CD4-positive, alpha-beta T cell treated with Interleukin-12 subunit alpha and Interleukin-12 subunit beta, for 1 hour (primary cell): ENCODE data around the gene RUFY4.
A peak's percentile ranks its signal among the peaks of the same experiment; 100 is the strongest.
"Not testable (repeated sequence)": the region's sequence is repeated elsewhere in the genome, so short reads cannot be mapped to it uniquely, and the experiment has no call there.

Source experiments
- DNase-seq: peaks from one replicate; pipeline ENCODE4 v3.0.0-alpha.2; 2020

Gene RUFY4

DNA sequence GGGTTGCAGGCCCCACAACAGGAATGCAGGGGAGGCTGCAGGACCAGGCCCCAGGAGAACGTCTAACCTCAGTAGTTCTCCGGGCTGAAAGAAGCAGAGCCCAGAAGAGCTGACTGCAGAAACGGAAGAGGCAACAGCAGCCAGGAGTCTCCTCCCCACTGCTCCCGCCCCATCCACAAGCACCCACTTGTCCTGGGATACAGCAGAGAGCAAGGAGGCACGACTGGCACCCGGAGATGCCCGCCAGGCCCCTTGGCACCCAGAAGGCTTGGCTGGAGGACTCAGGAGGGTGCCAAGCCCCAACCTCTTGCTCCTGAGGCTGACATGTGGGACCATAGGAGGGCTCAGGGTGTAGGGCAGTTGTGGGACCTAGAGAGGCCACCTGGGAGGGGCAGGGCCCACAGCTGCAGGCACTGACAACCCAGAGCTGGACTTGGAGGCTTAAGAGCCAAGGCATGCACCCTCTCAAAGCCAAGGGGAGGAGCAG, 37.2 kb upstream of the RUFY4 start:
- no peak for DNase-seq

DNA sequence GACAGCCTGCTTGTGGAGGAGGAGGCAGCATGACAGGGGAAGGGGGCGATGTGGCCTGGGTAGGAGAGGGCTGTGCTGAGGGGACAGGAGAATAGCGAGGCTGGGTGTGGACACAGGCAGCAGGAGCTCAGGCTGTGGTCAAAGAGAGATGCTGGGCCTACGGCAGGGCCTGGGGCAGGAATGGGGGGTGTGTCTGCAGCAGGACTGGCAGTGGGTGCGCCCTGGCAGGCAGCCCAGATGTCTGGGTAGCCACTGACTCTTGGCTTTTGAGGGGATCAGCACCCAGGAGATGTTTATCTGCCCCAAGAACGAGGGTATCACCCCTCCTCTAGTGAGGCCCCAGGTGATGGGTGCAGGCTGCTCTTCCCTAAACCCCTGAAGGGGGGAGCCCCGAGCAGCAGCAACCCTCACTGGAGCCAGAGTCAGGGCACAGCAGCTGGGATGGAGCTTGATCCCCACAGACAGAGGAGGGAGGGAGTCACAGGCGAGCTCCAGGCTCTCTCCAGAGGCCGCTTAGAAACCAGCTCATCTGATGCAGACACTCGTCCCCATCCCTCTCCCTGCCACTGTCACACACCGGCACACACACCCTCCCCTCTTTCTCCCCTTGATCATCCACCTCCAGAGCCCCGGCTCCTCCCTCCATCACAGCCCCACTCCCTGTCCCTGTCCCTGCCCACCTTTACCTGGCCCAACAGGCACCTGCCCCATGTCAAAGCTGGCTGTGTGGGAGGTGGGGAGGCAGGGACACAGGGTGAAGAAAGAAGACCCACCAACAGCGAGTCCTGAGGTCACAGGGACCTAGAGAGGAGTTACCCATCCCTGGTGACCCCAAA, 36.5 kb upstream of the RUFY4 start:
- no peak for DNase-seq

DNA sequence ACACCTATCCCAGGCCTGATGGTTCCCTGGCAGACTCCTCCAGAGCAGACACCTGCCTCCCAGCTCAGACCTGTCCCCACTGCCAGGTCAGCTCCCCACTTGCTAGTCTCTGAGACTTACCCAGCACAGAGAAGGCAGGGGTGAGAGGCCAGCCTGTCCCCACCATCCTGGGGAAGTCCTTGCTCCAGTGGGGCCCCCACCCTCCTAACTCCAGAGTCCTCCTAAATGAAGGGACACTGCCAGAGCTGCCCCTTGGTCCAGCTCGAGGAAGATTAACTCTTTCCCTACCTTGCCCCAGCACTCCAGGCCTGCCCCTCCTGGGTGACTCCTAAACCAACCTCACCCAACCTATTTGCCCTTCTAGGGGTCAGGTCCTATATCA, 35.9 kb upstream of the RUFY4 start:
- no peak for DNase-seq

DNA sequence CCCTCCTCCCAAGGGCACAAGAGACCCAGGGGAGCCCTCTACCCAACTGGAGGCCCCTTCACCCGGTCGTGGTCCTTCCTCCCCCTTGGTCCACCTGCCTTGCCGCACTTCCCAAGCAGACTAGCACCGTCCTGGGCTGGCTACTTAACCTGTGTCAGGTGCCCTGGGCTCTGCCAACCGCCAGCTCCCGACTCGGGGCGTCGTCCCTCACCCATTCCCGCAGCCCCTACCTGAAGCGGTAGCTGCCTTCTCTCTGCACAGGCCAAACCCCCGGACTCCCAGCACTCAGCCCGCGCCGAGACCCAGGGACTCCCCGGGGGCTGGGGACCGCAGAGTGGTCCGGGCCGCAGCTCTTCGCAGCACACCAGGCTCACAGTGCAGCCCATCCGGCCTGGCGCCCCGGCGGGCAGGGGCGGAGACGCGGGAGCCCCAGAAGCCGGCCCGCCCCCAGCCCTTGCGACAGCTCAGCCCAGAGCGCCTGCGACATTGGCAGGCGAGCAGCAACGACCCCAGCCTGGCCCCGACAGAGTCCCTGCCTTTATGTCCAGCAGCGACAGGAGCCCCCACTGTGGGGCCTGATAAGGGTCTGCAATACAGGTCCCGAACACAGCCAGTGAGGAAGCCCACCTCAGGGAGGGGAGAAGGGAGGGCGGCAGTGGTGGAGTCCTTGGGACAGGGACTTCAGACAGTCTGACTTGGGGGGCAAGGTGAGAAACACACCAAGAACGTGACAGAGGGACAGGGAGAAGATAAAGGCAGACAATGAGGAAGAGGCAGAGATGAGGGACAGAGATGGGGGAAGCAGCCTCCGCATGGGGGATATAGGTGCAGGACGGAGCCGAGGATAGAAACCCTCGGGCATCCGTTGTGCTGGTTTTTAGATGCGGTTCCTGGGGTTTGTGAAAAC, 35.2 kb upstream of the RUFY4 start:
- no peak for DNase-seq

DNA sequence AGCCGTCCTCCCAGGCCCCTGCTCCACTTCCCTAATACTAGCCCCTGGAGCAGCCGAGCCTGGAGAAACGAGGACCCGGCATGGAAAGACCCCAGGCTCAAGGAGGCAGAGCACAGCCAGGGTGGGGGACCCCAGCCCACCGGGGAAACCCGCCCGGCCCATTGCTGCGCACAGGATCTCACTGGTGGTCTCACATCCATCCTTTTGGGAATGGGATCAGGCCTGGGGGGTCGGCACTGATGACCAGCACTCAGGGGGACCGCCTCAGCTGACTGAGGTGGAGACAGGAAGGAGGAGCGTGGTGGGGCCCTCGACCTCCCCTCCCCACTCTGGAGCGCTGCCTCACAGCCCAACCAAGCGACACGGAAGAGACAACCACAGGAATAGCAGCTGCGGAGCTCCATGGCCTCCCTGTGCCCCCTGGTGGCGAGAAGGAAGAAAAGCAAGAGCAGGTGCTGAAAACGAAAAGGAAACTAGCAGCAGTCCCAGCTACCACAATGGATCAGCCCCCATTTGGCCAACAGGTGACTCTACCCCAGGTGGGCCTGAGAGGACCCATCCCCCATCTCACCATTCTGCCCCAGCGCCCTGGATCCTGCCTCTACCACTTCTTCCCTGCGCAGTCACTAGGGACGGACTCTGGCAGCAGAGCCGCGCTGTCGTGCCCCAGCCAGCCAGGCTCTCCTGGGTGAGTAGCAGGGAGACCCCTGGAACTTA, 34.4 kb upstream of the RUFY4 start:
- DNase-seq, result peak; percentile 79

DNA sequence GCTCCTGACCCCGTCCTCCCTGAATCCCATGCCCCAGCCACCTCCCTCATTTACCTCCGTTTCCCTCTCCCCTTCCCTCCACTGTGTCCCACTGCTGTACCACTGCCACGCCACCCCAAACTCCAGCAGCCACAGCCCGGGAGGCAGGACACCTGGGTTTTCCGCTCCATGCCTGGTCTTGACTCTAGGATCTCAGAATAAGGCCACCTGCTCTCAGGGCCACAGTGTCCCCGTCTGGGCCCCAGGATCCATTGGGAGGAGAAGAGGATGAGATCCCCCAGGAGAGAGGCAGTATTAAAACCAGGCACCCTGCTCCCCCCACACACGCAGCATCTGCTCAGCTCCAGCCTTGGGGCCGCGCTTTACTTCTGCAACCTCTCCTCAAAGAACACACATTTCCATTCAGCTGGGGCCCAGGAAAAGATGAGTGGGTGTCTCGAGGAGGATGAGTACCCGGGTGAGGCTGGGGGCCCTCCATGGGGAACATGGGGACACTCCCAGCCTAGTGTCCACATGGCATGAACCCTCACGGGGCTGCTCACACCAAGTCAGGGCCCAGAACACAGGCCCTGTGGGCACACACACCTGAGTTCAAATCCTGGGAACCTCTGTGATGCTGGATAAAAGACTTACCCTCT, 33.5 kb upstream of the RUFY4 start:
- DNase-seq, result no peak

DNA sequence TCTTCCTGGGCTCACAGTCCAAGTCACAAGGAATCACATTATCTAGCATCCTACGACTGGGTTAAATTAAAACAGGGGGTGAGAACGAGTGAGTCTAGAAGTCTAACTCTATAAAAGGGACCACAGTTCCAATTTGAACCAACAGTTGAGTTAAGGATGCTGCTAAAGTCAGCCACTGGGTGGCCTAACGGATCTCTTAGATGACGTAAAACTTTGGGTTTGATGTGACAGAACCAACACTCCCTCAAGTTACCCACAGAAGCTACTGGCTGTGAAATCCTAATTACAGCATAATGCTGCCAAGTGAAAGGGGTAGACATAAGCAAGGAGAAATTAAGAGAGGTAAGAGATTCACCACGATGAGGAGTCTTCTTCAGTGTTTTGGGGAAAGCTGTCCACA, 32.7 kb upstream of the RUFY4 start:
- no peak for DNase-seq

DNA sequence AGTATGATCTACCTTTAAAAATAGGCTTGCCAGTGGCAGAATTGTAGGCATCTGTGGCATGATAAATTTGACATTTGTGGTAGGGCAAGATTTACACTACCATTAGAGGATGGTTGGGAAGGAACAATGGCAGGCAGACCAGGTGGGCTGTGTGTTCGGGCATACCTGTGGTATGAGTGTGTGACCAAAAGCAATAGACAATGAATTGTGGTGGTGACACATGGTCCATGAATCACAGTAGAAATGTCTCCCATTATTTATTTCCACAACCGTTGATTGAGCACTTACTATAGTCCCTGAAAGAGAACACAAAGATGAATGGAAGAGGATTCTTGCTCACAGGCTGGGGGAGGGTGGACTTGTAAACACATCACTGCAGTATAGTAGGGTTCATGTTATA, 29.9 kb upstream of the RUFY4 start:
- DNase-seq, result no peak

DNA sequence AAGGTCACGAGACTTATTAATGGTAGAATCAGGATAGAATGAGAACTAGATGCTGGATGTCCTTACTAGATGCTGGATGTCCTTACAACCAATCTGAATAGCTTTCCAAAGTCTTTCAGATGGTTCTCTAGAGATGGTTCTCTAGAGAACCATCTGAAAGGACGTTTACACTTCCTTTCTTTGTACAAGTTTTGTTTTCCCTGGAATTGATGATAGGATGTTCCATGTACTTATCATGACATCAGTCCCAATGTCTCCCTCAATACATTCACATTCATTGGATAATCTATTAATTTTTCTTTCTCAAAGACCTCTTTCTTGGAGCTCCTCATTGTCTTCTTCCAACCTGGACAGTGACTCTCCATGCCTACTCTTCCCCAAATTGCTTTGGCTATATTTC, 28.2 kb upstream of the RUFY4 start:
- no peak for DNase-seq

DNA sequence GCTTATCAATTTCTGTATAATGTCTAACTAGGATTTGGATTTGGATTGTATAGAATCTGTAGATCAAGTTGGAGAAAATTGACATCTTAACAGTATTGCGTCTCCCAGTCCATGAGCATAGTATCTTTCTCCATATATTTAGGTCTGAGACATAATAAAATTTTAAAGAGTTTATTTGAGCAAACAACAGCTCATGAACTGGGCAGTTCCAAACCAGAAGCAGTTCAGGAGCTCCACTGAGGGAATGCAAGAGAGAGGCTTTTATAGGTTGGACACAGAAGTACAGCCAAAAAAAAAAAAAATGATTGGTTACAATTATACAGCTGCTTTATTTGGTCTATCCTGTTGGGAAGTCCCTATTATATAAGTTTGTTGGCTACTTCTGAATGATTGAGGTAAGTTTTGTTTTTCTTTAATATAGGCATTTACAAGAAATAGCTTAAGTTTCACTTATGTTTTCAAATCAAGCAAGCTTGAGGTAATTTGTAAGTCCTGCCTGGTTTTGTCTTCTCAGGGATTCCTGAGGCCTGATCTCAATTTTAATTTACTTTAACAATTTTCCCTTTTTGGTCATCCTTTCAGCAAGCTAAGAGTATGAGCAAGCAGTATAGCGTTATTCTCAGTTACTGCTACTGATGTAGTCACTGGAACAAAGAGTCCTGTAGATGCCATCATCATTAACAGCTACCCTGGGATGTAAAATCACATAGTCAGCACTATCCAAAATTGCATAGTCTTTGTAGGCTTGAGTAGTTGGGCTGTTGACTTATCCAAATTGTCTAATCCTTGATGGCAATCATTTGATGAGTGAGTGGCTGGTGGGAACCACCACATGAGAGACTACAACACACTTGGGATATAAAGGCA, 27.5 kb upstream of the RUFY4 start:
- DNase-seq, result no peak

DNA sequence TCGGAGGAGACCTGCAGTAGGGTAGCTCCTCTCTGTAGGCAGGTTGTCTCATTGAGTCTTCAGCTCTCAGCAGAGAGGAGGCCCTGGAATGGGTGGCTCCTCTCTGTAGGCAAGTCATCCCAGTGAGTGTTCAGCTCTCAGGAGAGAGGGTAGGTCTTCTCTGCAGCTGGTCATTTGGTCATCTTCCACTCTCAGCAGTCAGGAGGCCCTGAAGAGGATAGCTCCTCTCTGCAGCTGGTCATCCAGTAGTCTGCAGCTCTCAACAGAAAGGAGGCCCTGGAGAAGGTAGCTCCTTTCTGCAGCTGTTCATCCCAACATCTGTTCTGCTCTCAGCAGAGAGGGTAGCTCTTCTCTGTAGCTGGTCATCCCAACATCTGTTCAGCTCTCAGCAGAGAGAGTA, 26.0 kb upstream of the RUFY4 start:
- no peak for DNase-seq

DNA sequence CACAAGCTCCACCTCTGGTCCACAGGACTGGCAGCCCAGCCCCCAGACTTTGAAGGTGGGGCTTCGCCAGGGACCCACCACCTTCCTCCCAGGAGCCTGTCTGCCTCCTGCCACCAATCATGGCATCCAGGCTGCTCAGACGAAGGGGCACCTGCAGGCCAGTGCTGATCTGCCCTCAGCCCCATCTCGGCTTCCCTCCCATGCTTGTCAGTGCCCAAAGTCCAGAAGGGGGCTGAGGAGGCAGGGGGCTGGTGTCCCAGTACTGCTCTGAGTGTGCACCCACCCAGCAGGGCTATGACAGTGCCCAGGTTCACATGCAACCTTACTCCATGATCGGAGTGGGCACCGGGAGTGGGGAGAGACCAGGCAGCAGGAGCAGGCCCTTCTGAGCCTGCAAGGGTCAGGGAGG, 25.3 kb upstream of the RUFY4 start:
- DNase-seq, result no peak

DNA sequence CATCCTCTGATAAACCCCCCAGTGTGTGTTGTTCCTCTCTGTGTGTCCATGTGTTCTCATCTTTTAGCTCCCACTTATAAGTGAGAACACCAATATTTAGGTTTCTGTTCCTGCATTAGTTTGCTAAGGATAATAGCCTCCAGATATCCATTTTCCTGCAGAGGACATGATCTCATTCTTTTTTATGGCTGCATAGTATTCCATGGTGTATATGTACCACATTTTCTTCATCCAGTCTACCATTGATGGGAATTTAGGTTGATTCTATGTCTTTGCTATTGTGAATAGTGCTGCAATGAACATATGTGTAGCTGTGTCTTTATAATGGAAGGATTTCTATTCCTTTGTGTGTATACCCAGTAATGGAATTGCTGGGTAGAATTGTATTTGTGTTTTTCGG, 24.5 kb upstream of the RUFY4 start:
- not testable (repeated sequence) for DNase-seq

DNA sequence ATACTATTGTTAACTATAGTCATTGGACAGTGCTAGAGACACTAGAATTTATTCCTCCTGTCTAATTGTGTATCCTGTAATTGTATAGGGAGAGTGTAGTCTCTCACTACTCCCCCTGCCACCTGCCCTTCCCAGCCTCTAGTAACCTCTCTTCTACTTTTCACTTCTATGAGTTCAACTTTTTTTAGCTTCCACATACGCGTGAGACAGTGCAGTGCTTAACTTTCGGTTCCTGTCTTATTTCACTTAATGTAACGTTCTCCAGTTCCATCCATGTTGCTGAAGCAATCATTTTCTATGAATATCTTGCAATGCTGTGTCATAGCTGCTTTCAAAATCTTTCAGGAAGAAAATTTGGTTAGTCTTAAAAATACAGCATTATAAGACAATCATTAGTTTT, 22.8 kb upstream of the RUFY4 start:
- no peak for DNase-seq

DNA sequence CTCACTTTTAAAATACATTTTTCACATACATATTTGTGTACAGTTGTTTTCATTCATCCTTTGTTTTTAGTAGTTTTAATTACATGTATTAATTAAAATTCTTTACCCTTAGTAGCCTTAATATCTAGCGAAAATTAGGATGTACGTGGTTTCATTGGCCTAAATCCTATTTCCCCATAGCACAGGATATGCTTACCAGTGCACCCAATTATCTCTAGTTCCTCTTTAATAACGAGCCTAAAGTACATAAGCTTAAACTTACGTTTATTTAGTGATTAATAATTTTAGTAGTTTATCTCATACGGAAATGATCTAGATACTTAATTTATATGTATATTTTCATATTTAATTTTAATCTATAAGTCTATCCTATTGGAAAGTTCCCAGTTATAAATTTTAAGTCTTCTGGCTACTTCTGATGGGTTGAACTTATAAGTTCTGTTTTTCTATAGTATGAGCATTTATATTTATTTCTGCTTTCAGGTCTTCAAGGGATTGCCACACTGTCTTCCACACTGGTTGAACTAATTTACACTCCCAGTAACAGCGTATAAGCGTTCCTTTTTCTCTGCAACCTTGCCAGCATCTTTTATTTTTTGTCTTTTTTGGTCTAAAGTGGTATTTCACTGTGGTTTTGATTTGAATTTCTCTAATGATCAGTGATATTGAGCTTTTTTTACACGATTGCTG, 21.4 kb upstream of the RUFY4 start:
- DNase-seq, result no peak

DNA sequence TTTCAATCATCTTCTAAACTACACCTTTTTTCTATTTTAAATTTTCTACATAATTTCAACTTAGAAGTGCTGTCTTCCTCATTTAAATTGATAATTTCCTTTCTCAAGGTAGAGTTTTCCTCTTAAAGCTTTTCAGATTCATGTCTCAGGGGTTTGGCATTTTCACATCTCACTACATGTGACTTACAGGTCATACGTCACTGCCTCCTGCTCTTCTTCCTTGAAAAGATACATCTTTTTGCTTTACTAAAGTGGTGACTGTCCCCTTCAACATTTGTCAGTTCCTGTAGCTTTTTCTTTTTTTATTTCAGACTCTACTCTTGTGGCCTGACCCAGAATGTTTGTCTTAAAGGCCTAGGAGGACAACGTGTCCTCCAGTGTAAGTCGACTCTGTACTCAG, 17.1 kb upstream of the RUFY4 start:
- DNase-seq, result no peak

DNA sequence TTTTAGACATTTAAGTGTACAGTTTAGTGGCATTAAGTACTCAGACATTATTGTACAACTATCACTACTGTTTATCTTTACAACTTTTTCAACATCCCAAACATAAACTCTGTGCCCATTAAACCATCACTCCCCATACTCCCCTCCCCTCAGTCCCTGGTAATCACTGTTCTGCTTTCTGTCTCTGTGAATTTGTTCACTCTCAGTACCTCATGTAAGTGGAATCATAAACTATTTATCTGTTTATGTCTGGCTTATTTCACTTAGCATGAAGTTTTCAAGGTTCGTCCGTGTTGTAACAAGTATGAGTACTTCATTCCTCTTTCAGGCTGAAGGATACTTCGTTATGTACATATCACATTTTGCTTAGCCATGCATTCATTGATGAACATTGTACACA, 9.8 kb upstream of the RUFY4 start:
- no peak for DNase-seq

DNA sequence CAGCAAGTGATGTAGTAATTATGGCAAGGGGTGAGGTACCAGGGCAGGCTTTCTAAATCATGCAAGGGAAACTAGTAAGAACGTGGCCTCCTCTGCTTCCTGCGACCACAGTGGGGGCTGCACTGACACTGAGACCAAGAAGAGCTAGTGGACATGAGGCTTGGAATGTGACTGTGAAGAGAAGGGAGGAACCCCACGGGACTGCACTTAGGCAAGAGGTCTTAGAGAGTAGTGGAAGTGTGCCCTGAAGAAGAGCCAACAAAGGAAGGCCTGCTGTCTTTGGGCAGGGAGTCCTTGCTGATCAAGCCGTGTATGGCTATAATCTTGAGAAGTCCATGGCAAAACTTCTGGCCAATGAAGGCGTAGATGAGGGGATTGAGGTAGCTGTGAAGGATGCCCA, 8.9 kb upstream of the RUFY4 start:
- no peak for DNase-seq

DNA sequence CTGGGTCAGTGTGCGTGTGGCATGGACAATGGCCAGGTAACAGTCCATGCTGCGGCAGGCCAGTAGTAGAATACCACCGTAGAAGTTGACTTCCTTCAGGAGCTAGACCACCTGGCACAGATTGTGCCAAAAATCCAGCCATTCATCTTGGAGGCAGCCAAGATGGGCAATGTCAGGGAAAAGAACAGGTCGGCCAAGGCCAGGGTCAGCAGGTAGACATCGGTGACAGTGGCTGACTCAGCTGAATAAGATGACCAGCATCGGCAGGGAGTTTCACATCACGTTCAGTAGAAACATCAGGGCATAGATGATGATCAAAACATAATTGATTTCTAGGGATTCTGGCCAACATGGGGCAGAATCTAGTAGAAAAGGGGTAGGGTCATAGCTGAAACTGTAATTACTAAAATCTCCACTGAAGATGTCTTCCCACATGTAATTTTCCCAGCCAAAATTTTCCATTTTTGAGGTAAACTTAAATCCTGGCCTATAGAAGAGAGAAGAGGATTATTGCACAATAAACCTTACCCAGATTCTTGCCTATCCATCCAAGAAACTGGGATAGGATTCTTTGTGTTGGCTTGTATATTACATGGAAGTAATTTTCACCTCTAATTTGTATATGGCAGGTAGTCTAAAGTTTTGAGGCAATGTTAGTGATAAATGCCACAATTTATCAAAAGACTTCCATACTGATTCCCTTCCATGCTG, 7.9 kb upstream of the RUFY4 start:
- DNase-seq, result no peak

DNA sequence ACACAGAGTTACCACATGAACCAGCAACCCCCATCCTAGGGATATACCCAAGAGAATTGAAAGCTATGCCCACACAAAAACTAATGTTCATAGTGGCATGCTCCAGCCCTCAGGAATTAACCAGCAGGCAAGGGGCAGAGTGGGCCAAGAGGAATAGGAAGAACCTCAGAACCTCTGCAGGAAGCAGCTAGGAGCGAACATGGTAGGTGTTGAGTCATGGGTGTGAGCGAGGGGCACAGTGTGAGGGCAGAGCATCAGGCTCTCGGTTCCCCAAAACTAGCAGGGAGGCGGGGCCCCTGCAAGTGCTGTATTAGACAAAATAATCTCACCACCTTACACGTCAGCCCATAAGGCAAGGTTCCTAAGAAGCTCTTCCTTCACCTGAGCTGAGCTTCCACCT, 5.6 kb upstream of the RUFY4 start:
- DNase-seq, result peak; percentile 13

DNA sequence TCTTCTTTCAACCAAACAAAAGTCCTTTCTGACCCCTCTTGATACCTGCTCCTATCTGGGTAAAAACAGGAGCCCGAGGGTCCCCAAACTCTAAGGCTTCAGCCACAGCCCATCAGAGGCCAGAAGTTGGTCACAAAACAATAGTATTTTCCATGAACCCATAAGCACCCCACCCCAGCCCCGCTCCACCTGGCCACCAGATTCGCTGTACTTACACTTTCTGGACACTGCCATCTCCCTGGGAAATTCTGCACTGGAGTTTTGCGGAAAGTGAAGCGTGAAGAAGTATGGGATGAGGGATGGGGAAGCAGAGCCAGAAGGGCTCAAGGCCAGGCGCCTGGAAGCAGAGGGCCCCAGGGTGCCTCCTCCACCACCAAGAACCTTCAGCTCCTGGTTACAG, 5.2 kb upstream of the RUFY4 start:
- no peak for DNase-seq
